Activated B cell treated with CpG ODN at 0.5 μM for 24 hours (primary cell): ENCODE results near the gene EMX1. TPM values are rescaled to one million over a fixed set of nuclear protein-coding genes. Genes with fewer than 3 reads are reported as not detected.

ENCODE experiments used
- ATAC-seq: fragments of 200-7000 bp; cut with Tn5 transposase; one replicate; pipeline ENCODE4 v1.10.0; 2021; ENCODE audit warnings: low read depth, mild to moderate bottlenecking, moderate library complexity
- CTCF ChIA-PET: fragments of 350-600 bp; sonication (Branson Sonifier 250); formaldehyde crosslinking; loops from one replicate; lab custom pipeline; 2021; ENCODE audit warnings: antibody characterized with exemption; lab: Charles Lee
- POLR2A ChIA-PET: fragments of 350-600 bp; sonication (Branson Sonifier 250); formaldehyde crosslinking; loops from one replicate; lab custom pipeline; 2021; ENCODE audit warnings: antibody characterized with exemption; lab: Charles Lee
- DNase-seq: peaks from one replicate; pipeline ENCODE4 v3.0.0; 2022
- H3K27ac Mint-ChIP-seq: one replicate; pipeline ENCODE4 v1.8.0; 2020; ENCODE audit warnings: mixed read lengths
- H3K27me3 Mint-ChIP-seq: one replicate; pipeline ENCODE4 v1.8.0; 2021; ENCODE audit warnings: mixed read lengths
- H3K36me3 Mint-ChIP-seq: one replicate; pipeline ENCODE4 v1.8.0; 2021; ENCODE audit warnings: low read depth, mixed read lengths
- H3K4me1 Mint-ChIP-seq: one replicate; pipeline ENCODE4 v1.8.0; 2021; ENCODE audit warnings: mixed read lengths
- H3K4me3 Mint-ChIP-seq: one replicate; pipeline ENCODE4 v1.8.0; 2020; ENCODE audit warnings: mild to moderate bottlenecking, mixed read lengths
- H3K9me3 Mint-ChIP-seq: one replicate; pipeline ENCODE4 v1.8.0; 2020; ENCODE audit warnings: mixed read lengths
- intact Hi-C: fragments of 100-400 bp; cut with micrococcal nuclease; formaldehyde crosslinking; loops from one replicate; pipeline ENCODE4 v1.15.1; 2024
- total RNA-seq: library from RNA; stranded (reverse); gene quantifications from 2 replicates; pipeline ENCODE4 v1.2.3, GENCODE V29; 2022
- TF ChIP-seq, protein P1 (sequence below): fragments of 200-600 bp; IDR thresholded peaks from one replicate; pipeline ENCODE4 v1.8.0; 2022; ENCODE audit warnings: antibody characterized with exemption, mild to moderate bottlenecking

Gene EMX1
- total RNA-seq, 1 donor from 2014 or later = 0.22 TPM

DNA sequence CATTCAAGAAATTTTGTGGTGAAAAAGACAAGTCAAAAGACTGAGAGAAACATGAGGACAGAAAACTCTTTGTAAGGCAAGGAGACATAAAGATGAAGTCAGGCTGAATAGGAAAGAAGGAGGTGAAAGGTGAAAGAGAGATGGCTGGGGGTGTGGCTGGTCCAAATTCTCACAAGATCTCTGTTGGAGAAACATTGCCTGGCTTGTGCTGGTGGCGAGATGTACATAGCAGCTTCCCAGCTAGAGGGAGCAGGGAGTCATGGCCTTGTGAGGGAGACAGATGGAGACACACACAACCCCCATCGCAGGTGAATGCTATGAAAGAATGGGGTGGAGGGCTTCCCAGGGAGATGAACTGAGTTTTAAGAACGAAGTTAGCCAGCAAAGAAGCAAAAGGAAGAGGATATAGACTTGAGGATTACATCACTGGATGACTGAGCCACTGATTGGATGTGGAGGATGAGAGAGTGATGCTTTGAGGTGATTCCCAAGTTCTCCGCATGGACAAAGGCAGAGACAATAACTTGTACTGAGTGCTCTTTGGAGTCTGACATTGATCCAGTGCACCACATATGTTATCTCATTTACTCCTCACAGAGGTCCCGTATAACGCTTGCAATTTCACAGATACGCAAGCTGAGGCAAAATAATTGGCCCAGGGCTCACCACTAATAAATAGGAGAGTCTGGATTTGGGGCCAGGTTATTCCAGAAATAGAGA lies 3.7 kb upstream of the EMX1 start:
- no peak for ATAC-seq
- TF ChIP-seq, protein P1, sequence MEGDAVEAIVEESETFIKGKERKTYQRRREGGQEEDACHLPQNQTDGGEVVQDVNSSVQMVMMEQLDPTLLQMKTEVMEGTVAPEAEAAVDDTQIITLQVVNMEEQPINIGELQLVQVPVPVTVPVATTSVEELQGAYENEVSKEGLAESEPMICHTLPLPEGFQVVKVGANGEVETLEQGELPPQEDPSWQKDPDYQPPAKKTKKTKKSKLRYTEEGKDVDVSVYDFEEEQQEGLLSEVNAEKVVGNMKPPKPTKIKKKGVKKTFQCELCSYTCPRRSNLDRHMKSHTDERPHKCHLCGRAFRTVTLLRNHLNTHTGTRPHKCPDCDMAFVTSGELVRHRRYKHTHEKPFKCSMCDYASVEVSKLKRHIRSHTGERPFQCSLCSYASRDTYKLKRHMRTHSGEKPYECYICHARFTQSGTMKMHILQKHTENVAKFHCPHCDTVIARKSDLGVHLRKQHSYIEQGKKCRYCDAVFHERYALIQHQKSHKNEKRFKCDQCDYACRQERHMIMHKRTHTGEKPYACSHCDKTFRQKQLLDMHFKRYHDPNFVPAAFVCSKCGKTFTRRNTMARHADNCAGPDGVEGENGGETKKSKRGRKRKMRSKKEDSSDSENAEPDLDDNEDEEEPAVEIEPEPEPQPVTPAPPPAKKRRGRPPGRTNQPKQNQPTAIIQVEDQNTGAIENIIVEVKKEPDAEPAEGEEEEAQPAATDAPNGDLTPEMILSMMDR = no peak
- H3K9me3 Mint-ChIP-seq = no peaks in the 10 kb centered on the region
- intact Hi-C loops = no loop called here
- H3K27me3 Mint-ChIP-seq = peaks cover 68% of the 10 kb centered on the region
- ChIA-PET POLR2A (no interaction called here), CTCF (no interaction called here)
- no peak overlapping the region for H3K4me3 Mint-ChIP-seq
- DNase-seq = no peak
- no peak overlapping the region for H3K27ac Mint-ChIP-seq
- peaks cover 23% of the 10 kb centered on the region for H3K4me1 Mint-ChIP-seq
- no peaks in the 10 kb centered on the region for H3K36me3 Mint-ChIP-seq

DNA sequence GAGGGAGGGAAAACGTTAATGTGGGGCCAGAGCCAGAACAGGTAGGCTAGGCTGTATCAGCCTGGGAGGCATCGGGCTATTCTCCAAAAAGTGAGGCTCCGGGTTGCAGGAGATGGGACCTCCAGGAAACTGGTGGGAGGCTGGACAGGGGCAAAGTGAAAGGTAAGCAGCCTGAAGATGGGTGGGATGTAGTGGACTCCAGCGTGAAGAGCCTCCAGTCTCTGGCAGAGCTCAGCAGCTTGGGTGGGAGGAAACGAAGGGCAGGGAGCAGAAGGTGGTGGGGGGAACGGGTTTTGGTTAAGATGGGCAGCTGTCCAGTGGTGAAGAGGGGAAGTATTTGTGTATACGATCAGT lies 3.1 kb upstream of the EMX1 start:
- Mint-ChIP-seq H3K27me3 (peaks cover 69% of the 10 kb centered on the region), H3K9me3 (no peaks in the 10 kb centered on the region), H3K4me3 (no peak overlapping the region), H3K36me3 (no peaks in the 10 kb centered on the region), H3K4me1 (peaks cover 25% of the 10 kb centered on the region), H3K27ac (no peak overlapping the region)
- ATAC-seq (no peak), DNase-seq (no peak)
- intact Hi-C loops = no loop called here
- TF ChIP-seq, protein P1 = no peak
- CTCF ChIA-PET = no interaction called here
- POLR2A ChIA-PET = no interaction called here

DNA sequence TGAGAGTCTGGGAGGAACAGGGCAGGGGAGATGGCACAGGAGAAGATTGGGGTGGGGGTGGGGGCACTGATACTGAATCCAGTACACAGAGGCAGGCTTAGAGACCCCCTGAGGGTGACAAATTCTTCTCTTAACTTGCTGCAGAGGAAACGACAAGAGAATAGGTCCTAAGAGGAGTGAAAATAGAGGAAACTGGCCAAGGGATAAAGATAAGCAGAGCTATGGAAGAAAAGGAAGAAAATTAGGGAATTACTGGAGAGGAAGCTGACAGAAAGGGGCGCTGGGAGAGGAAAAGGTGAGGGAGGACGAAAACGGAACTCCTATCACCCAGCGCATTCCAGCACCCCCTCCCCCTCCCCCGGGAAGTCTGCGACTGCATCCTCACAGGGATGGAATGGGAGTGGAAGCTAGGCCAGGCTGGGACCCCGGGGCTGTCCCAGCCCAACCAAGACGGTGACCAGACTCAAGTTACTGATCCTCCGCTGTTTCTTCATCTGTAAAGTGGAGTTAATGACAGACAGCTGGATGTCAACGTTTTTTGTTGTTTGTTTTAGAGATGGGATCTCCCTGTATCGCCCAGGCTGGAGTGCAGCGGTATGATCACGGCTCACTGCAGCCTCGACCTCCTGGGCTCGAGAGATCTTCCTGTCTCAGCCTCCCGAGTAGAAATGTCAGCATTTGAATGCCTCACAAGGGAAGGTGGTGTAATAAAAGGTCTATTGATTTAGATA lies 2.6 kb upstream of the EMX1 start:
- peaks cover 29% of the 10 kb centered on the region for H3K4me1 Mint-ChIP-seq
- H3K9me3 Mint-ChIP-seq = no peaks in the 10 kb centered on the region
- CTCF ChIA-PET = no interaction called here
- H3K27ac Mint-ChIP-seq = no peak overlapping the region
- H3K27me3 Mint-ChIP-seq = peaks cover 69% of the 10 kb centered on the region
- POLR2A ChIA-PET = no interaction called here
- no peaks in the 10 kb centered on the region for H3K36me3 Mint-ChIP-seq
- TF ChIP-seq, protein P1 = no peak
- peak overlapping the region; percentile 73 for H3K4me3 Mint-ChIP-seq
- intact Hi-C loops = loop anchor here (5.0 kb wide), 3 partner anchors 198 to 767 kb away; partner anchors contain the start of genes CYP26B1, EGR4 and RAB11FIP5
- no peak for ATAC-seq
- DNase-seq = no peak

DNA sequence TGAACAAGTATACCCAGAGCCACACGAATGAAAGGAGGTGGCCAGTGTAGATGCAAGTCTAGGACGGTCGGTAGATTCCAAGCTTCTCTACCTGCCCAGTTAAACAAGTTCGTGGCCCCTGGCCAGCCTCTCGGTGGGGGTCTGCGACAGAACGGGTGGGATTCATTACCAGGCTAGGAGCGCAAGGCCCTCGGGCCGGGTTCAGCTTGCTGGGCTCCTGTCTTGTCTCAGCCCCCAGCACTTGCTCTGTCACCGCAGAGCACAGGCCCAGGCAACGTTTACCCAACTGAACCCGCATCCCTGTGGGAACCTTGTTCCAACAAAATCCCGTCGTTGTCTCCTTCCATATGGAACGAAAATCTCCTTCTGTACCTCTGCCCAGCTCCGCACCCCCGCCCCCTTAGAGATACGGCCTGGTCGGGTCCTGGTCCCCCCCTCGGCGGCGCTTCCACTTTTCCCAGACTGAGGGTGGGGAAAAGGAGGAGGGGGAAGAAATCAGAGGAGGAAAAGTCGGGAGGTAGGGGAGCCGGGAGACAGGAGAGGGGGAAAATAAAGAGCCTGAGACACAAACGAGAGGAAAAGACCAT lies 1.9 kb upstream of the EMX1 start:
- ChIA-PET POLR2A (no interaction called here), CTCF (no interaction called here)
- TF ChIP-seq, protein P1 = no peak
- H3K9me3 Mint-ChIP-seq = no peaks in the 10 kb centered on the region
- peaks cover 34% of the 10 kb centered on the region for H3K4me1 Mint-ChIP-seq
- intact Hi-C loops = loop anchor here (5.0 kb wide), 3 partner anchors 197 to 768 kb away; partner anchors contain the start of genes CYP26B1, EGR4 and RAB11FIP5
- no peak for ATAC-seq
- peak overlapping the region; percentile 73 for H3K4me3 Mint-ChIP-seq
- H3K36me3 Mint-ChIP-seq = no peaks in the 10 kb centered on the region
- H3K27me3 Mint-ChIP-seq = peaks cover 64% of the 10 kb centered on the region
- no peak for DNase-seq
- H3K27ac Mint-ChIP-seq = no peak overlapping the region
